Neural progenitor cell (in vitro differentiated cells): ENCODE results near the gene DMP1.

Source experiments
- CTCF ChIP-seq: fragments of 200-600 bp; sonication (generic); IDR thresholded peaks from 2 replicates; pipeline ENCODE4 v1.5.1; 2017; ENCODE audit warnings: antibody characterized with exemption, mild to moderate bottlenecking
- EZH2 ChIP-seq: fragments of 200-600 bp; sonication (generic); IDR thresholded peaks from 2 replicates; pipeline ENCODE4 v1.6.1; 2017; ENCODE audit warnings: antibody characterized with exemption, mild to moderate bottlenecking, moderate library complexity
- EZH2phosphoT487 ChIP-seq: fragments of 200-600 bp; sonication (generic); IDR thresholded peaks from 2 replicates; pipeline ENCODE4 v1.6.1; 2017; ENCODE audit warnings: antibody characterized with exemption

GRCh38 chr4:87704001-87704400, 53.9 kb downstream of the DMP1 start:
- no peak for TF ChIP-seq CTCF
- no peak for TF ChIP-seq EZH2
- no peak for TF ChIP-seq EZH2phosphoT487
